SW 1271 (cell line): Measurements from ENCODE around the gene IFNAR1.
"Not testable (repeated sequence)": the region's sequence is repeated elsewhere in the genome, so short reads cannot be mapped to it uniquely, and the experiment has no call there.

Experiments
- DNase-seq, 2 experiments: peaks; one replicate each; lab custom pipeline; 2025; lab: John Stamatoyannopoulos, UW

Gene IFNAR1

GRCh38 chr21:33348706-33349105, 23.9 kb downstream of the IFNAR1 start:
- no peak for DNase-seq

GRCh38 chr21:33350676-33351075, 25.9 kb downstream of the IFNAR1 start:
- no peak for DNase-seq

GRCh38 chr21:33355355-33355754, 30.6 kb downstream of the IFNAR1 start:
- DNase-seq, result no peak

- no peak for DNase-seq
Observed at GRCh38 chr21:33355996-33356395, 31.2 kb downstream of the IFNAR1 start.

GRCh38 chr21:33357177-33357576, 32.4 kb downstream of the IFNAR1 start:
- no peak for DNase-seq

- no peak for DNase-seq
Observed at GRCh38 chr21:33359446-33359845, 34.7 kb downstream of the IFNAR1 start.

- DNase-seq, result no peak
Observed at GRCh38 chr21:33360281-33360680, 35.5 kb downstream of the IFNAR1 start.

GRCh38 chr21:33360881-33361602, 36.3 kb downstream of the IFNAR1 start:
- peak in 1 of 2 experiments; percentile 42 for DNase-seq

- DNase-seq, result no peak
Observed at GRCh38 chr21:33362044-33362555, 37.3 kb downstream of the IFNAR1 start.

- DNase-seq, result not testable (repeated sequence)
Observed at GRCh38 chr21:33363911-33364609, 39.3 kb downstream of the IFNAR1 start.

GRCh38 chr21:33364830-33365229, 40.1 kb downstream of the IFNAR1 start:
- DNase-seq, result no peak

- no peak for DNase-seq
Observed at GRCh38 chr21:33367309-33367973, 42.7 kb downstream of the IFNAR1 start.

- DNase-seq, result no peak
Observed at GRCh38 chr21:33368124-33368523, 43.4 kb downstream of the IFNAR1 start.

- no peak for DNase-seq
Observed at GRCh38 chr21:33368576-33368975, 43.8 kb downstream of the IFNAR1 start.

- no peak for DNase-seq
Observed at GRCh38 chr21:33369586-33369985, 44.8 kb downstream of the IFNAR1 start.

GRCh38 chr21:33370305-33370704, 45.5 kb downstream of the IFNAR1 start:
- DNase-seq, result no peak

- no peak for DNase-seq
Observed at GRCh38 chr21:33371366-33371765, 46.6 kb downstream of the IFNAR1 start.

- DNase-seq, result no peak
Observed at GRCh38 chr21:33372582-33372981, 47.8 kb downstream of the IFNAR1 start.

GRCh38 chr21:33373451-33373850, 48.7 kb downstream of the IFNAR1 start:
- no peak for DNase-seq

- no peak for DNase-seq
Observed at GRCh38 chr21:33374080-33374449, 49.3 kb downstream of the IFNAR1 start.

GRCh38 chr21:33374450-33375096, 49.8 kb downstream of the IFNAR1 start:
- peak in 1 of 2 experiments; percentile 34 for DNase-seq

GRCh38 chr21:33375101-33375644, 50.4 kb downstream of the IFNAR1 start:
- no peak for DNase-seq
